ENCODE data around the gene LGALS14.
"Not testable (repeated sequence)": the region's sequence is repeated elsewhere in the genome, so short reads cannot be mapped to it uniquely, and the experiment has no call there.

Gene LGALS14

GRCh38 chr19:39704181-39705044 is at the start of gene LGALS14:
Gene LGALS14, plus strand, starts transcription at chr19:39704481. Its CDS starts 48 bp downstream, at chr19:39704529.
- no peak for DNase-seq

- DNase-seq = no peak
Measured at GRCh38 chr19:39655613-39656012, 48.7 kb upstream of the LGALS14 start, which contains the start of gene LGALS16. Gene LGALS16, plus strand, starts transcription at chr19:39655913. Its CDS starts 49 bp downstream, at chr19:39655962.

GRCh38 chr19:39659791-39660190 is 44.5 kb upstream of the LGALS14 start:
- no peak for DNase-seq

- DNase-seq = no peak
Measured at GRCh38 chr19:39660661-39661060, 43.6 kb upstream of the LGALS14 start.

- no peak for DNase-seq
Measured at GRCh38 chr19:39661565-39661964, 42.7 kb upstream of the LGALS14 start.

GRCh38 chr19:39669860-39670259 is 34.4 kb upstream of the LGALS14 start:
- DNase-seq = not testable (repeated sequence)

GRCh38 chr19:39670998-39671397 is 33.3 kb upstream of the LGALS14 start:
- no peak for DNase-seq

GRCh38 chr19:39671739-39672363 is 32.4 kb upstream of the LGALS14 start:
- no peak for DNase-seq

- no peak for DNase-seq
Measured at GRCh38 chr19:39672473-39672872, 31.8 kb upstream of the LGALS14 start.

- not testable (repeated sequence) for DNase-seq
Measured at GRCh38 chr19:39673862-39674261, 30.4 kb upstream of the LGALS14 start.

- DNase-seq = no peak
Measured at GRCh38 chr19:39676004-39676403, 28.3 kb upstream of the LGALS14 start.

- no peak for DNase-seq
Measured at GRCh38 chr19:39677961-39678889, 26.1 kb upstream of the LGALS14 start.

GRCh38 chr19:39679056-39679790 is 25.1 kb upstream of the LGALS14 start:
- DNase-seq = no peak

- no peak for DNase-seq
Measured at GRCh38 chr19:39679791-39680168, 24.5 kb upstream of the LGALS14 start.

- no peak for DNase-seq
Measured at GRCh38 chr19:39680593-39680992, 23.7 kb upstream of the LGALS14 start.

GRCh38 chr19:39681416-39681815 is 22.9 kb upstream of the LGALS14 start:
- no peak for DNase-seq

GRCh38 chr19:39684267-39684666 is 20.0 kb upstream of the LGALS14 start:
- DNase-seq = no peak

- DNase-seq = no peak
Measured at GRCh38 chr19:39686739-39687138, 17.5 kb upstream of the LGALS14 start.

GRCh38 chr19:39688637-39689036 is 15.6 kb upstream of the LGALS14 start:
- DNase-seq = not testable (repeated sequence)

- DNase-seq = no peak
Measured at GRCh38 chr19:39692166-39692565, 12.1 kb upstream of the LGALS14 start.

- no peak for DNase-seq
Measured at GRCh38 chr19:39692822-39693221, 11.5 kb upstream of the LGALS14 start.

GRCh38 chr19:39695759-39696158 is 8.5 kb upstream of the LGALS14 start:
- DNase-seq = no peak
